ENCODE results near the gene PALM. TPM values are rescaled to one million over a fixed set of nuclear protein-coding genes. Genes with fewer than 3 reads are reported as not detected.
"Not testable (repeated sequence)": the region's sequence is repeated elsewhere in the genome, so short reads cannot be mapped to it uniquely, and the experiment has no call there.

The PALM gene
- total RNA-seq, 1 experiment from 2014 or later: not detected

DNA sequence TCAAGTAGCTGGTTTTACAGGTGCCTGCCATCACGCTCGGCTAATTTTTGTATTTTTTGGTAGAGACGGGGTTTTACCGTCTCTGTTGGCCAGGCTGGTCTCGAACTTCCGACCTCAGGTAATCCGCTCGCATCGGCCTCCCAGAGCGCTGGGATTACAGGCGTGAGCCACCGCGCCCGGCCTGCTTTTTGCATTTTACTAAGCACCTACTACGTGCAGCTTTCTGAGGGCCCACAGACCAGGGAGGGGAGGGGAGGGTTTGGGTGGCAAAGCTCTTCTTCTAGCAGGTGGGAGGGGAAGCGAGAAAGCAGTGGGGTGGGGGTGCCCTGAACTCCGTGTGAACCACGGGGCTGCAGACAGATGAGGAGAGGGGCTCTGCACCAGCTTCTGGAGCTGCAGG is 15.0 kb downstream of the PALM start:
- DNase-seq (ENCODE audit: low read depth in 1 of 2, low spot score in 2 of 2): no peak
- Histone ChIP-seq H3K27ac (no peak overlapping the region), H3K4me1 (replicated peaks) (no peaks in the 10 kb centered on the region), H3K9me3 (replicated peaks) (no peaks in the 10 kb centered on the region), H3K36me3 (no peaks in the 10 kb centered on the region), H3K27me3 (replicated peaks) (peaks cover 17% of the 10 kb centered on the region), H3K4me3 (no peak overlapping the region)

DNA sequence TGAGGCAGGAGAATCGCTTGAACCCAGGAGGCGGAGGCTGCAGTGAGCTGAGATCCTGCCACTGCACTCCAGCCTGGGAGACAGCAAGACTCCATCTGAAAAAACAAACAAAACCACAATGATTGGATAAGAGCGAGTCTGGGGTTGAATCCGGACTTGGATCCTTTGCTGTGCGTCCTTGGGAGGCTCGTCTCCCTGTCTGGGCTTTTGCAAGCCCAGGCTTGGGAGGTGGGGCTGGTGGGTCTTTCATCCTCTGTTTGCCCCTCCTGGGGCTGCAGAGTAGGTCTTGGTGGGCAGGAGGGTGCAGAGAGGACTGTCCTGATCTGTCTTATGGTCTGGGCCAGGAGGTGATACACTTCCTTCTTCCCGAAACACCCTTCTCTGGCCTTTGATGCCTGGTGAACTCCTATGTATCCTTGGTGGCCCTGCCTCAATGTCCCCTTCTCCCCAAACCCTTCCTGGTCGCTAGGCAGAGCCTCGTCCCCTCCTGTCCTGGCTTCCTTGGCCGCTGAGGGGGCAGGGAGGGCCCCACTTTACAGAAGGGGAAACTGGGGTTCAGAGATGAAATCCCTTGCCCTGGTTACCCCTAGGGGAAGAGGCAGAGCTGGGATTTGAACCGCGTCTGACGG is 16.8 kb downstream of the PALM start:
- no peak for DNase-seq (ENCODE audit: low read depth in 1 of 2, low spot score in 2 of 2)
- H3K36me3 ChIP-seq: no peaks in the 10 kb centered on the region
- no peaks in the 10 kb centered on the region for H3K4me1 ChIP-seq (replicated peaks)
- no peak overlapping the region for H3K27ac ChIP-seq
- no peaks in the 10 kb centered on the region for H3K9me3 ChIP-seq (replicated peaks)
- peaks cover 6% of the 10 kb centered on the region for H3K27me3 ChIP-seq (replicated peaks)
- H3K4me3 ChIP-seq: no peak overlapping the region

DNA sequence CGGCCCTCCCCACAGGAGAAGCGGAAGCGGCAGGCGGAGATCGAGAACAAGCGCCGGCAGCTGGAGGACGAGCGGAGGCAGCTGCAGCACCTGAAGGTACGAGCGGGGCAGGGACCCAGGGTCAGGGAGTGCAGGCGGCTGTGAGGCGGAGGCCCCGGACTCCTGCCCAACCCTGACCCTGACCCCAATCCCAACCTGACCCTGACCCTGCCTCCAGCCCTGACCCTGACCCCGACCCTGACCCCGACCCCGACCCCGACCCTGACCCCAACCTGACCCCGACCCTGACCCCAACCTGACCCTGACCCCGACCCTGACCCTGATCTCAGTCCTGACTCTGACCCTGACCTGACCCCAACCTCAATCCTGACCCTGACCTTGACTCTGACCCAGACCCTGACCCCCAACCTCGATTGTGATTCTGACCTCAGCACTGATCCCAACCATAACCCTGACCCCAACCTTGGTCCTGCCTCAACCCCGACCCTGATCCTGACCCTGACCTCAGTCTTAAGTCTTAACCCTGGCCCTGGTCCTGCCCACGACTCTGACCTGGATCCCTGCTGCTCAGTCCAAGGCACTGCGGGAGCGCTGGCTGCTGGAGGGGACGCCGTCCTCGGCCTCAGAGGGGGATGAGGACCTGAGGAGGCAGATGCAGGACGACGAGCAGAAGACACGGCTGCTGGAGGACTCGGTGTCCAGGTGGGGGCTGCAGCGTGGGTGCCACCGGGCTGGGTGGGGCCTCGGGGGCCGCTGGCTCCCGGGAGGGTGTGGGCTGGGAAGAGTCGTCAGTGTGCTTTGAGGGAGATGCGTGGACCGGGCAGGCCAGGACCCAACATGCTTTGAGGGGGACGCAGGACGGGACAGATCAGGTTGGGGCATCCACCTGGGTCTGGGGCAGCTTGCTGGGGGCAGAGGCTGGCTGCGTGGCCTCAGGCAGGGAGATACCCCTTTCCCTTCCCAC is 18.5 kb downstream of the PALM start:
- Histone ChIP-seq H3K4me1 (replicated peaks) (peaks cover 8% of the 10 kb centered on the region), H3K9me3 (replicated peaks) (no peaks in the 10 kb centered on the region), H3K4me3 (no peak overlapping the region), H3K36me3 (no peaks in the 10 kb centered on the region), H3K27ac (no peak overlapping the region), H3K27me3 (replicated peaks) (0 out of 2 replicates have a peak, but pooled peaks cover 2% of the 10 kb centered on the region)
- no peak for DNase-seq (ENCODE audit: low read depth in 1 of 2, low spot score in 2 of 2)

DNA sequence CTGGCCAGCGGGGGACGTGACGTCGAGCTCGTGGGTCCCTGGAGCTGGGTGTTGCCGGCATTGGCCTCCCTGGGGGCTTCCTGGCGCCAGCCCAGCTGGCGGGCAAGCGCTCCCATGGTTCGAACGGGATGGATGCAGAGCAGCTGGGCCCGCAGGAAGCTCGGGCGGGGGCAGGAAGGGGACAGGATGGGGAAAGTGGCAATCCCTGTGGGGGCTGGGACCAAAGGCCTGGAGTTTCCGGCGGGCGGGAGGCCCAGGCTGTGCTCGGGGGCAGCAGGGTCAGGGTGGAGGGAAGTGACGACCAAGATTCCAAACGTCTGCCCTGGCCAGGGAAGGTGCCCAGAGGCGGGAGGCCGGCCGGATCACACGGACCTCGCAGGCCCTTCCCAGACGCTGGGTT is 19.3 kb downstream of the PALM start:
- peak in 1 of 2 experiments; percentile 46 for DNase-seq (ENCODE audit: low read depth in 1 of 2, low spot score in 2 of 2)
- Histone ChIP-seq H3K36me3 (no peaks in the 10 kb centered on the region), H3K27ac (no peak overlapping the region), H3K27me3 (replicated peaks) (0 out of 2 replicates have a peak, but pooled peaks cover 2% of the 10 kb centered on the region), H3K9me3 (replicated peaks) (no peaks in the 10 kb centered on the region), H3K4me1 (replicated peaks) (peaks cover 13% of the 10 kb centered on the region), H3K4me3 (no peak overlapping the region)

DNA sequence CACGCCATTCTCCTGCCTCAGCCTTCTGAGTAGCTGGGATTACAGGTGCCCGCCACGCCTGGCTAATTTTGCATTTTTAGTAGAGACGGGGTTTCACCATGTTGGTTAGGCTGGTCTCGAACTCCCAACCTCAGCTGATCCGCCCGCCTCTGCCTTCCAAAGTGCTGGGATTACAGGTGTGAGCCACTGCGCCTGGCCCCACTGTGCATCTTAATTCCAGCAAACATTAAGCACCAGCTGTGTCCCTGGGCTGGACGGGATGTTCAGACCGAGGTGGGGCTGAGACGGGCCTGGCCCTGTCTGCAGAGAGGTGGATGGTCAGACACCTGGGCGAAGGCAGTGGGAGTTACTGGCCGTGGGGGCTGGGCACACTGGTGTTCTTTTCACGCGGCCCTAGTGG is 20.8 kb downstream of the PALM start:
- not testable (repeated sequence) for H3K4me3 ChIP-seq; H3K27ac ChIP-seq; H3K27me3 ChIP-seq (replicated peaks); H3K36me3 ChIP-seq; H3K9me3 ChIP-seq (replicated peaks); DNase-seq (ENCODE audit: low read depth in 1 of 2, low spot score in 2 of 2)
- peaks cover 20% of the 10 kb centered on the region for H3K4me1 ChIP-seq (replicated peaks)

DNA sequence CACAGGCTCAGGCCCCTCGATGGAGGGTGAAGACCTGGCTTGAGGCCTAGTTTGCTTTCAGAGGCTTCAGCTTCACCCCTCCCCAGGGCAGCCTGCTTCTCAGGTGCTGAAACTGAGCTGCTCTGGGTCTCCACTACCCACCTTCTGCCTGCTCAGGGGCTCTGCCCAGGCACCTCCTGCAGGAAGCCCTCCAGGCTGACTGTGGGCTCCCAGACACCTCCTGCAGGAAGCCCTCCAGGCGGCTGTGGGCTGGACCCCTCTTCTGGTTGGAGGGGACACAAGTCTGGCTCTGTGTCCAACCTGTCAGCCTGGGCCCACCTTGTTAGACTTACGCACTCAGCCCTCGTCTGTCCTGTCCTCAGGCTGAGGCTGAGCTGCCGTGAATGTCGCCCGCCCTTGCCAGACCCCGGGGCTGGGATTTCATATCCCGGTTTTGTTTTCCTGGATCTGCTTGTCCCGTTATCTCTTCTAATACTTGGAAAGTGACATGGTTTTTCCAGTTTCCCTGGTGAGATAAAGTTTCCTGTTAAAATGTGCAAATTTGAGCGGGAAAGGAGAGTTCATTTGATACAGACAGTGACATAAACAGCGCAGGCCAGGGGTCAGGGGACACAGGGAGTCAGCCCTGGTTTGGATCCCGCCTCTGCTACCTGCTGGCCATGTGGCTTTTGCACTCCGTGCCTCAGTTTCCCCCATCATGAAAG is 21.4 kb downstream of the PALM start:
- no peaks in the 10 kb centered on the region for H3K36me3 ChIP-seq
- H3K4me3 ChIP-seq: no peak overlapping the region
- no peaks in the 10 kb centered on the region for H3K27me3 ChIP-seq (replicated peaks)
- DNase-seq (ENCODE audit: low read depth in 1 of 2, low spot score in 2 of 2): no peak
- H3K9me3 ChIP-seq (replicated peaks): no peaks in the 10 kb centered on the region
- H3K4me1 ChIP-seq (replicated peaks): peaks cover 20% of the 10 kb centered on the region
- no peak overlapping the region for H3K27ac ChIP-seq

DNA sequence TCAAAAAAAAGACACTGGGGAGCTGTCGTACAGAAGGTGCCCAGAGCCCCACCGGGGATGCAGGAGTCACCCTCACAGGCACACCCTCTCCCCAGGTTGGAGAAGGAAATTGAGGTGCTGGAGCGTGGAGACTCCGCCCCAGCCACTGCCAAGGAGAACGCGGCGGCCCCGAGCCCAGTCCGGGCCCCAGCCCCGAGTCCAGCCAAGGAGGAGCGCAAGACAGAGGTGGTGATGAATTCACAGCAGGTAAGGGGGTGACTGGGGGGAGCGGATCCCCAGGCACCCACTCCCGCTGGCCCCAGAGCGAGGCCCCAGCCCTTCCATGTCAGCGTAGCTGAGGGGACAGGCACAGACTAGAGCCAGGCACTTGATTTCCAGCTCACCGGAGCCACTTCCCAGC is 22.3 kb downstream of the PALM start:
- no peak overlapping the region for H3K4me3 ChIP-seq
- peaks cover 20% of the 10 kb centered on the region for H3K4me1 ChIP-seq (replicated peaks)
- H3K9me3 ChIP-seq (replicated peaks): no peaks in the 10 kb centered on the region
- no peak overlapping the region for H3K27ac ChIP-seq
- DNase-seq (ENCODE audit: low read depth in 1 of 2, low spot score in 2 of 2): no peak
- H3K36me3 ChIP-seq: no peaks in the 10 kb centered on the region
- no peaks in the 10 kb centered on the region for H3K27me3 ChIP-seq (replicated peaks)

DNA sequence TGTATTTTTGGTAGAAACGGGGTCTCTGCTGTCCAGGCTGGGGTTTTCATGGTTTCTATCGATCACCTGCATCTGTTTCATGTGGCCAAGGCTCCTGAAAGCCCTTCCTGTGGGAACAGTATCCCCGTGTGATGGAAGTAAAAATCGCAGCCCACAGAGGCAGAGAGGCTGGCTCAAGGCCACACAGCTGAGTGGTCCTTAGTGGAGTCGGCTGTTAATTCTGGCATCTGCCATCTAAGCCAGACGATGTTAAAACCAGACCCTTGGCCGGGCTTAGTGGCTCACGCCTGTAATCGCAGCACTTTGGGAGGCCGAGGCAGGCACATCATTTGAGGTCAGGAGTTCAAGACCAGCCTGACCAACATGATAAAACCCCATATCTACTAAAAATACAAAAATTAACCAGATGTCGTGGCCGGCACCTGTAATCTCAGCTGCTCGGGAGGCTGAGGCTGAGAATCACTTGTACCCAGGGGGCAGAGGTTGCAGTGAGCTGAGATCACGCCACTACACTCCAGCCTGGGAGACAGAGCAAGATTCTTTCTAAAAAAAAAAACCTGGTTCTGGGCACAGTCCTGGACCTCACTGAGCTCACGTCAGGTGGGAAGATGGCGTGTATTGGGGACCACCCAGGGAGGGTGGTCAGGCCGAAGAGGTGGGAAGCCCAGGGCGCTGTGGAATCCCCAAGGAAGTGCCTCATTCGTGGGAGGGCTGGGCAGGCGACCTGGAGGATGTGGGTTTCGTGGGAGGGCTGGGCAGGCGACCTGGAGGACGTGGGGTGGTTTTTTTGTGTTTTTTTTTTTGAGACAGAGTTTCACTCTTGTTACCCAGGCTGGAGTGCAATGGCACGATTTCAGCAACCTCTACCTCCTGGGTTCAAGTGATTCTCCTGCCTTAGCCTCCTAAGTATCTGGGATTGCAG is 23.7 kb downstream of the PALM start:
- H3K4me1 ChIP-seq (replicated peaks): peaks cover 20% of the 10 kb centered on the region
- no peaks in the 10 kb centered on the region for H3K27me3 ChIP-seq (replicated peaks)
- no peaks in the 10 kb centered on the region for H3K9me3 ChIP-seq (replicated peaks)
- no peak overlapping the region for H3K27ac ChIP-seq
- peak in 1 of 2 experiments; percentile 42 for DNase-seq (ENCODE audit: low read depth in 1 of 2, low spot score in 2 of 2)
- H3K36me3 ChIP-seq: no peaks in the 10 kb centered on the region
- no peak overlapping the region for H3K4me3 ChIP-seq

DNA sequence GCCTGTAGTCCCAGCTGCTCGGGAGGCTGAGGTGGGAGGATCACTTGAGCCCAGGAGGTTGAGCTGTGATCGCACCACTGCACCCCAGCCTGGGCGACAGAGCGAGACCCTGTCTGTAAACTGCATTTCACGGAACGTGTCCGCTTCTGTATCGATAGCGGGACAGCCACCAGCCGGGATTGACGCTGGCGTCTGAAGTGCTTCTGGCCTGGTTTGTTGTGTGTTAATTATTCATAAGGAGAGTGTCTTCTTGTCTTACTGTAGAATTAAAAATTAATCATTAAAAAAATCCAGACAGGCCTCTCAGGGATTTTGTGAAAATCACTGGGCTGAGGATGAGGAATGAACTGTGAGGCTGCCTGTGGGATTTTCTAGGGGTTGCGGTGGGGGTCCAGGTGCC is 26.0 kb downstream of the PALM start:
- Histone ChIP-seq H3K27me3 (replicated peaks) (no peaks in the 10 kb centered on the region), H3K36me3 (no peaks in the 10 kb centered on the region), H3K4me1 (replicated peaks) (peaks cover 20% of the 10 kb centered on the region), H3K27ac (no peak overlapping the region), H3K9me3 (replicated peaks) (no peaks in the 10 kb centered on the region), H3K4me3 (no peak overlapping the region)
- DNase-seq (ENCODE audit: low read depth in 1 of 2, low spot score in 2 of 2): no peak

DNA sequence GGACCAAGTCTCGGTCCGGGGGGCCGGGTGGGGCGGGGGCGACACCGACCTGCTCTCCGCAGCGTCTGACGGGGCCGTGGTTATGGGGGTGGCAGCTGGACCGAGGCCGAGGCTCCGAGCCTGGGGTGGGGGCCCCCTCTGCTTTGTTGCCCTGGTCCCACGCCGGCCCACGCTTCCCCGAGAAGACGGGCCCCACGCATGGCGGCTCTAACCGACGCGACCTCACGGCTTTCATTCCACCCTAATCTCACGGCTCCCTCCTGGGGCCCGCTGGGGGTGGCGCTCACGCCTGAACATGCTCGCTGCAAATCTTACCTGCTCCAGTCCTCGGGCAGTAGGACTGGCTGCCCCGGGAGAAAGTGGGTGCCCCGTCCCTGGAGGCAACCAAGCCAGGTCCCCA is 27.4 kb downstream of the PALM start:
- Histone ChIP-seq H3K9me3 (replicated peaks) (no peaks in the 10 kb centered on the region), H3K27ac (no peak overlapping the region), H3K4me1 (replicated peaks) (peaks cover 20% of the 10 kb centered on the region), H3K4me3 (no peak overlapping the region), H3K27me3 (replicated peaks) (no peaks in the 10 kb centered on the region), H3K36me3 (no peaks in the 10 kb centered on the region)
- DNase-seq (ENCODE audit: low read depth in 1 of 2, low spot score in 2 of 2): no peak

DNA sequence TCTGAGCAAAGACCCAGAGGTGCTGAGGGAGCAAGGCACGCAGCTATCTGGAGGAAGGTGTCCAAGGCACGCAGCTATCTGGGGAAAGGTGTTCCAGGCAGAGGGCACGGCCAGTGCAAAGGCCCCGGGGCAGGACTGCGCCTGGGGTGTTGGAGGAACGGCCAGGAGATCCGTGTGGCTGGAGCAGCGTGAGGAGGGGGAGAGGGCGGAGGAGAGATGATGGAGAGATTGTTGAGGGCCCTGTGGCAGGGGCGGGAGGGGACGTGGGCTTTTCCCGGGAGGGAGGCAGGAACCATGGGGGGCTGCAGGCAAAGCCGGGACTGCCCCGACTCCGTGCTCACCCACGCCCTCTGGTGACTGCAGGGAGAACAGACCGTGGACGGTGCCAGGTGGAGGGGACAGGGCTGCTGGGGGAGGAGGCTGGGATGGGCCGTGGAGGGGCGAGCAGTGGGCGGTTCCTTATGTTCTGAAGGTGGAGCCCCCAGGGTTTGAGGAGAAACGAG is 28.9 kb downstream of the PALM start:
- Histone ChIP-seq H3K27ac (no peak overlapping the region), H3K4me1 (replicated peaks) (peaks cover 9% of the 10 kb centered on the region), H3K4me3 (no peak overlapping the region), H3K9me3 (replicated peaks) (no peaks in the 10 kb centered on the region), H3K27me3 (replicated peaks) (no peaks in the 10 kb centered on the region), H3K36me3 (no peaks in the 10 kb centered on the region)
- peak; percentile 19 to 70 for DNase-seq (ENCODE audit: low read depth in 1 of 2, low spot score in 2 of 2)

DNA sequence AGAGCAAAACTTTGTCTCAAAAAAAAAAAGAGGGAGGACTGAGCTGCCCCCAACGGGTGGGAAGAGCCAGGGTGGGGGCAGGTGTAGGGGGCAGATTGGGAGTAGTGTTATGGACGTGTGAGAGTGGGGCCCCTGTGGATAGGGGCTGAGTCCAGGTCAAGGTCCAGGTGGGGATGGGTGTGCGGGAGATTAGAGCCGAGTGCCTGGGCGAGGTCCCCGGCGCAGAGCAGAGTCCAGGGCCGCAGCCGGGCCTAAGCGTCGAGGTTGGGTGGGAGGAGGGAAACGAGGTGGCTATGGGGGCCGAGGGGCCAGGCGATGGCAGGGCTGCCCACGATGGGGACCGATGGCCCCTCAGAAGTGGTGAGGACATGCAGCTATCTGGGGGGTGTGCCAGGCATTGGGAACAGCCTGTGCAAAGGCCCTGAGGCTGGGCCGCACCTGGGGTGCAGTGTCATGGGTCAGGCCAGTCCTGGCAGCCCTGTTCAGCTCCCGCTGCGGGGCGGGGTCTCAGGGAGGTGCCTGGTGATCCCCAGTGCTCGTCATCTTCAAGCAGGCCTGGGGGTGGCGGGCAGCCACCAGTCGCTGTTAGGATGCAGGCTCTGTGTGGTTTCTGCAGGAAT is 29.9 kb downstream of the PALM start:
- no peak overlapping the region for H3K27ac ChIP-seq
- H3K9me3 ChIP-seq (replicated peaks): 0 out of 2 replicates have a peak, but pooled peaks cover 2% of the 10 kb centered on the region
- H3K4me1 ChIP-seq (replicated peaks): peaks cover under 1% of the 10 kb centered on the region; the same call in 1 of the 2 replicates
- H3K36me3 ChIP-seq: no peaks in the 10 kb centered on the region
- DNase-seq (ENCODE audit: low read depth in 1 of 2, low spot score in 2 of 2): no peak
- H3K4me3 ChIP-seq: no peak overlapping the region
- H3K27me3 ChIP-seq (replicated peaks): no peaks in the 10 kb centered on the region
